Measurements from ENCODE around the gene H1-8. TPM values are rescaled to one million over a fixed set of nuclear protein-coding genes. Genes with fewer than 3 reads are reported as not detected.

Gene H1-8
- total RNA-seq, 1 donor from 2014 or later, result not detected

GRCh38 chr3:129554356-129555152 lies 11.6 kb downstream of the H1-8 start:
- no peak for DNase-seq (ENCODE audit: extremely low read depth, low read depth, low spot score)

- DNase-seq (ENCODE audit: extremely low read depth, low read depth, low spot score), result no peak
Observed at GRCh38 chr3:129555153-129555550, 12.2 kb downstream of the H1-8 start.

- DNase-seq (ENCODE audit: extremely low read depth, low read depth, low spot score), result no peak
Observed at GRCh38 chr3:129555616-129556357, 12.8 kb downstream of the H1-8 start.

- no peak for DNase-seq (ENCODE audit: extremely low read depth, low read depth, low spot score)
Observed at GRCh38 chr3:129556358-129556695, 13.4 kb downstream of the H1-8 start.

- no peak for DNase-seq (ENCODE audit: extremely low read depth, low read depth, low spot score)
Observed at GRCh38 chr3:129556890-129557547, 14.0 kb downstream of the H1-8 start.

GRCh38 chr3:129557548-129557894 lies 14.5 kb downstream of the H1-8 start:
- no peak for DNase-seq (ENCODE audit: extremely low read depth, low read depth, low spot score)

GRCh38 chr3:129558081-129558771 lies 15.3 kb downstream of the H1-8 start:
- DNase-seq (ENCODE audit: extremely low read depth, low read depth, low spot score), result no peak

- DNase-seq (ENCODE audit: extremely low read depth, low read depth, low spot score), result no peak
Observed at GRCh38 chr3:129558772-129559564, 16.0 kb downstream of the H1-8 start.

GRCh38 chr3:129559565-129560079 lies 16.6 kb downstream of the H1-8 start:
- no peak for DNase-seq (ENCODE audit: extremely low read depth, low read depth, low spot score)

- DNase-seq (ENCODE audit: extremely low read depth, low read depth, low spot score), result no peak
Observed at GRCh38 chr3:129560269-129560787, 17.4 kb downstream of the H1-8 start.

- no peak for DNase-seq (ENCODE audit: extremely low read depth, low read depth, low spot score)
Observed at GRCh38 chr3:129560911-129561594, 18.1 kb downstream of the H1-8 start.

- no peak for DNase-seq (ENCODE audit: extremely low read depth, low read depth, low spot score)
Observed at GRCh38 chr3:129561619-129562248, 18.8 kb downstream of the H1-8 start.

- DNase-seq (ENCODE audit: extremely low read depth, low read depth, low spot score), result no peak
Observed at GRCh38 chr3:129562803-129563202, 19.8 kb downstream of the H1-8 start.

GRCh38 chr3:129563332-129563731 lies 20.4 kb downstream of the H1-8 start:
- no peak for DNase-seq (ENCODE audit: extremely low read depth, low read depth, low spot score)

- DNase-seq (ENCODE audit: extremely low read depth, low read depth, low spot score), result no peak
Observed at GRCh38 chr3:129563850-129564535, 21.0 kb downstream of the H1-8 start.

GRCh38 chr3:129564981-129565644 lies 22.1 kb downstream of the H1-8 start:
- no peak for DNase-seq (ENCODE audit: extremely low read depth, low read depth, low spot score)

GRCh38 chr3:129565902-129566301 lies 22.9 kb downstream of the H1-8 start:
- no peak for DNase-seq (ENCODE audit: extremely low read depth, low read depth, low spot score)

GRCh38 chr3:129567176-129567705 lies 24.3 kb downstream of the H1-8 start:
- no peak for DNase-seq (ENCODE audit: extremely low read depth, low read depth, low spot score)
